Vagina (tissue), 2 donors: ENCODE measurements around the gene CLCF1.

ENCODE experiments used
- POLR2A ChIP-seq, 2 donors: fragments of 450-650 bp; IDR thresholded peaks; one replicate each; pipeline ENCODE4 v1.6.1; 2017; ENCODE audit warnings: antibody characterized with exemption in 2 of 2, mild to moderate bottlenecking in 2 of 2, moderate library complexity in 2 of 2
- TF ChIP-seq, protein P1 (sequence below), 3 experiments: fragments of 450-650 bp in 2 of 3; fragments of 200-600 bp in 1 of 3; sonication (generic) in 1 of 3; IDR thresholded peaks; one replicate each; pipeline ENCODE4 v1.5.1; 2017 to 2019; ENCODE audit warnings: antibody characterized with exemption in 3 of 3, mild to moderate bottlenecking in 2 of 3, moderate library complexity in 2 of 3

DNA sequence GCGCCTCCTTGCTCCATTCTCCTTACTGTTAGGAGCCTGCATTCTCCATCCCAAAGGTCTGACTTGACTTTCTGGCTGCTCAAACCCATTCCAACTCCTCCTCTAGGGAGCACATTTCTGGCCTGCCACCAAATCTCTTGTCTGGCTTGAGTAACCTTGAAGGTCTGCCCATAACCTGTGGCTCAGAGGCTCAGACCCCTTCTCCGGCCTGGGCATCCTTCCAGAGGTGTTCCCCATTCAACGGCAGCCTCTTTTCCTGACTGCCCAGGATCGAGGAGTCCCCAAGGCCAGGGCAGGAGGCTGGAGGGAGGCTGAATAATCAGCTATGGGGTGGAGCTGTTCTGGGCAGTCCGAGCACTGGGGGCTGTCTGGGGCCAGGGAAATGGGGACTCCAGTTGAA, 20.6 kb upstream of the CLCF1 start:
- TF ChIP-seq, protein P1, sequence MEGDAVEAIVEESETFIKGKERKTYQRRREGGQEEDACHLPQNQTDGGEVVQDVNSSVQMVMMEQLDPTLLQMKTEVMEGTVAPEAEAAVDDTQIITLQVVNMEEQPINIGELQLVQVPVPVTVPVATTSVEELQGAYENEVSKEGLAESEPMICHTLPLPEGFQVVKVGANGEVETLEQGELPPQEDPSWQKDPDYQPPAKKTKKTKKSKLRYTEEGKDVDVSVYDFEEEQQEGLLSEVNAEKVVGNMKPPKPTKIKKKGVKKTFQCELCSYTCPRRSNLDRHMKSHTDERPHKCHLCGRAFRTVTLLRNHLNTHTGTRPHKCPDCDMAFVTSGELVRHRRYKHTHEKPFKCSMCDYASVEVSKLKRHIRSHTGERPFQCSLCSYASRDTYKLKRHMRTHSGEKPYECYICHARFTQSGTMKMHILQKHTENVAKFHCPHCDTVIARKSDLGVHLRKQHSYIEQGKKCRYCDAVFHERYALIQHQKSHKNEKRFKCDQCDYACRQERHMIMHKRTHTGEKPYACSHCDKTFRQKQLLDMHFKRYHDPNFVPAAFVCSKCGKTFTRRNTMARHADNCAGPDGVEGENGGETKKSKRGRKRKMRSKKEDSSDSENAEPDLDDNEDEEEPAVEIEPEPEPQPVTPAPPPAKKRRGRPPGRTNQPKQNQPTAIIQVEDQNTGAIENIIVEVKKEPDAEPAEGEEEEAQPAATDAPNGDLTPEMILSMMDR (IDR thresholded peaks at IDR 0.05) = no peak
- TF ChIP-seq POLR2A (IDR thresholded peaks at IDR 0.05) = no peak
